Fibroblast of mammary gland (primary cell): ENCODE measurements around the gene FRMPD4.

Experiments
- DNase-seq: peaks from one replicate; pipeline ENCODE4 v3.0.0-alpha.2; 2010; ENCODE audit warnings: low read depth
- H3K4me3 ChIP-seq: 2 replicates; pipeline ENCODE4 v1.5.1; 2011; ENCODE audit warnings: low read depth, mild to moderate bottlenecking, low read length, moderate library complexity; ENCODE audit not compliant: control insufficient read depth
- CTCF ChIP-seq: conservative IDR thresholded peaks from 2 replicates; pipeline ENCODE4 v1.5.1; 2011; ENCODE audit warnings: low read depth, low read length, inconsistent platforms; ENCODE audit not compliant: control insufficient read depth, insufficient read depth

The FRMPD4 gene

GRCh38 chrX:12319003-12319519 is 180.8 kb downstream of the FRMPD4 start:
- peak; percentile 11 for DNase-seq
- TF ChIP-seq CTCF = no peak
- H3K4me3 ChIP-seq = no peak overlapping the region

GRCh38 chrX:12319992-12320391 is 181.7 kb downstream of the FRMPD4 start:
- no peak for TF ChIP-seq CTCF
- no peak overlapping the region for H3K4me3 ChIP-seq
- DNase-seq = no peak

- no peak overlapping the region for H3K4me3 ChIP-seq
- TF ChIP-seq CTCF = no peak
- DNase-seq = no peak
Measured at GRCh38 chrX:12322031-12322430, 183.8 kb downstream of the FRMPD4 start.

GRCh38 chrX:12325171-12325570 is 186.9 kb downstream of the FRMPD4 start:
- no peak for DNase-seq
- no peak for TF ChIP-seq CTCF
- no peak overlapping the region for H3K4me3 ChIP-seq

- DNase-seq = peak; percentile 18
- no peak overlapping the region for H3K4me3 ChIP-seq
- TF ChIP-seq CTCF = no peak
Measured at GRCh38 chrX:12327836-12328235, 189.6 kb downstream of the FRMPD4 start.

GRCh38 chrX:12329476-12329875 is 191.2 kb downstream of the FRMPD4 start:
- DNase-seq = peak; percentile 15
- H3K4me3 ChIP-seq = no peak overlapping the region
- TF ChIP-seq CTCF = no peak

- TF ChIP-seq CTCF = no peak
- no peak overlapping the region for H3K4me3 ChIP-seq
- no peak for DNase-seq
Measured at GRCh38 chrX:12330841-12331240, 192.6 kb downstream of the FRMPD4 start.
